ENCODE results near the gene PKNOX2.

GRCh38 chr11:125429807-125430678 is 265.5 kb downstream of the PKNOX2 start:
- TF ChIP-seq EZH2 (optimal IDR thresholded peaks at IDR 0.05; ENCODE audit: low read depth, low read length) (no peak), EZH2phosphoT487 (IDR thresholded peaks at IDR 0.05; ENCODE audit: low read length) (no peak)
- TF ChIP-seq, protein P1, sequence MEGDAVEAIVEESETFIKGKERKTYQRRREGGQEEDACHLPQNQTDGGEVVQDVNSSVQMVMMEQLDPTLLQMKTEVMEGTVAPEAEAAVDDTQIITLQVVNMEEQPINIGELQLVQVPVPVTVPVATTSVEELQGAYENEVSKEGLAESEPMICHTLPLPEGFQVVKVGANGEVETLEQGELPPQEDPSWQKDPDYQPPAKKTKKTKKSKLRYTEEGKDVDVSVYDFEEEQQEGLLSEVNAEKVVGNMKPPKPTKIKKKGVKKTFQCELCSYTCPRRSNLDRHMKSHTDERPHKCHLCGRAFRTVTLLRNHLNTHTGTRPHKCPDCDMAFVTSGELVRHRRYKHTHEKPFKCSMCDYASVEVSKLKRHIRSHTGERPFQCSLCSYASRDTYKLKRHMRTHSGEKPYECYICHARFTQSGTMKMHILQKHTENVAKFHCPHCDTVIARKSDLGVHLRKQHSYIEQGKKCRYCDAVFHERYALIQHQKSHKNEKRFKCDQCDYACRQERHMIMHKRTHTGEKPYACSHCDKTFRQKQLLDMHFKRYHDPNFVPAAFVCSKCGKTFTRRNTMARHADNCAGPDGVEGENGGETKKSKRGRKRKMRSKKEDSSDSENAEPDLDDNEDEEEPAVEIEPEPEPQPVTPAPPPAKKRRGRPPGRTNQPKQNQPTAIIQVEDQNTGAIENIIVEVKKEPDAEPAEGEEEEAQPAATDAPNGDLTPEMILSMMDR (IDR thresholded peaks at IDR 0.05; ENCODE audit: low read length): no peak
